ENCODE results near the gene MAGI2. TPM values are rescaled to one million over a fixed set of nuclear protein-coding genes. Genes with fewer than 3 reads are reported as not detected.

MAGI2 gene
- total RNA-seq, 1 donor from 2014 or later = 136 TPM

- DNase-seq (ENCODE audit: low spot score in 2 of 2) (no peak), FAIRE-seq (no peak)
These were observed 684.6 kb downstream of the MAGI2 start for GRCh38 chr7:78768859-78769258.

DNA sequence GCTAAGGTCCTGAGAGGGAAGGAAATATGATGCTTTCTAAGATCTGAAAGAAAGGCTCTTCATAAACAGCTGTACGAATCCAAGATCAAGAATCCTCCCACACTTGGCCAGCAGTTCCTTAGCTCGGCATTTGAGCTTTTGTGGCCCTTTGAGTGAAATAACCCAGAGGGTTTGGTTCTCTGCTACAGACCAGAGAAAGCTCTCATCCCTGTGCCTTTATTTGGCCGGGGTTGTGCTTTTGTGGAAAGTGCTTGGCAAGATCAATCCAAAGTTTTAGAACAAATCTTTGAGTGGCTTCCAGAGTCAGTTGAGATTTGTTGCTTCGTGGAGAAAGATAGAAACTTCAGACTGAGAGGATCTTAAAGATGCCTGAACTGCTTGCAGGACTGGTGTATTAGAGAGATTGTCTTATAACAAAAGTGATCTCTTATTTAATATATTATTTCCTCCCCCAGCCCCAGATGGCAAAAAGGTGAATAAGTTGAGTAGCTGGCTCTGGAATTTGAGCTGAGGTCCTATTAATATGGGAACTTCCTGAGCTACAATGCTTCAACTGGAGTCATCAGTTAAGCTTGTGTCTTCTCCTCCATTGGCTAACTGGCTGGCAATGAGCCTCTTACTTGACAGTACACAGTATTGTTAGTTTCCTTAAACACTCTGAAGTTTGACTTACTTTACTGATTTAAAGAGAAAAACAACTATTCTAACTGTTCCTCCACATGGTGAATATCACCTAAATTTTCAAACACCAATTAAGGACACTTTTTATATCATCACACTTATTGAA, 687.3 kb downstream of the MAGI2 start:
- no peak for DNase-seq (ENCODE audit: low spot score in 2 of 2)
- FAIRE-seq = no peak

DNA sequence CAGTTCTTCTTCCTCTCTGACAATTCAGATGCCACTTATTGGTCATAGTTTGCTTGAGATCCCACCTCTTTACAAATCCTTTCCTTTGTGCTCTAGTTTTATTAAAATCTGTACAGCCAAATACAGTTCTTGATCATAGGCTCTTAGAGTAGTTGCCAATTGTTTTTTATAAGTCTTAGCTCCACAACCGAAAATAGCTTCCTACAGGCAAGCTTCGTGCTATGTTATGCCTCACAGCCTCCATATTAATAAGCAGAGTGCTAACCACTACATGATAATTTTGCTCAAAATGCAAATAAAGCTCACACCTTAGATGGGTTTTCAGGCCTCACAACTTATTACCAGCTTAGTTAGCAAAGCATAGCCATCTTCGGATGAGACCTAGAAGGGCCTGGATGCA, 688.9 kb downstream of the MAGI2 start:
- FAIRE-seq (no peak), DNase-seq (ENCODE audit: low spot score in 2 of 2) (no peak)

DNA sequence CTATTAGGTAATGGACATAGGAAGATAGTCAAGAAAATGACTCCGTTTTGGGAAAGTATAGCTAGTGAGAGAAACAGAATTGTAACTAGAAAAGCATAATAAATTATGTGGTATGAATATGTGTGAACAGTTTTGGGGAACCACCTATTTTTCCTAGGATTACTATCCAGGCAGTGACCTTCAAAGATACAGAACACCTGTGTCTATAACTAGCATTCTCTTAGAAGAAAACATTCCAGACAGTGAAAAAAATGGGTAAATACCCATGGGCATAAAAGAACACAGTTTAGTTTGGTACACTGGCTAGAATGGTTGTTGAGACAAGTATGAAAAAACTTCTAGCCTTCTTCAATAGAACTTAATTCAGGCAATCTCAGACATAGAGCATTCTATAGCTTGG, 690.8 kb downstream of the MAGI2 start:
- no peak for FAIRE-seq
- no peak for DNase-seq (ENCODE audit: low spot score in 2 of 2)

DNA sequence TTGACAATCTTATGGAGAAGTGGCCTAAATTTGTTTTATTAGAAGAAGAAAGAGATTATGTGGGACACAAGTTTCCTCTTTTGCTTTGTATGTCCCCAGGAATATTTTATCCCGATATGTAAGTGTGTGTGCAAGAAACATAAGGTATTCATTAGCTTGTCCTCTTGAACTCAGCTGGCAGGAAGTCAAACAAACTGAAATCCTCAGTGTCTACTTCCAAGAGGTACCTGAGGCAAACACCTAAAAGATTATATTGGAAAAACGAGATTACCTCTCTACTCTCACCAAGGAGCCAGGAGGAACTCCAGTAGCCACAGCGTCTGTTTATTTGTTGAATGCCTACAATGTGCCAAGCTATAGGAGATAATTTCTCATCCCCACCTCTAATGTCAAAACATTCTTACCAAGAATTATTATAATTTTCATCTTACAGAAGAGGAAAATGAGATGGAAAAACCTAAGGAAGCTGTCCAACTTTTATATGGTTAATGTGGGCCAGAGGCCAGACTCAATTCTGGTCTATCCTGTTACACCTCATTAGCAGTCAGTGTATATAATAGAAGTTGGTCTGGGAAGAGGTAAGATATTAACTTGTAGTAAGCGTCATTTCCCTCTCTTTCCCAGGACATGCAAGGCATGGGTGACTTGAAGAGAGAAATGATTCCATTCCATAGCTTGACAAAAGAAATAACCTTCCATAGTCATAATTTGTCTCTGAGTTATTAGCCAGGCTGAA, 692.7 kb downstream of the MAGI2 start:
- DNase-seq (ENCODE audit: low spot score in 2 of 2) (no peak), FAIRE-seq (no peak)

DNA sequence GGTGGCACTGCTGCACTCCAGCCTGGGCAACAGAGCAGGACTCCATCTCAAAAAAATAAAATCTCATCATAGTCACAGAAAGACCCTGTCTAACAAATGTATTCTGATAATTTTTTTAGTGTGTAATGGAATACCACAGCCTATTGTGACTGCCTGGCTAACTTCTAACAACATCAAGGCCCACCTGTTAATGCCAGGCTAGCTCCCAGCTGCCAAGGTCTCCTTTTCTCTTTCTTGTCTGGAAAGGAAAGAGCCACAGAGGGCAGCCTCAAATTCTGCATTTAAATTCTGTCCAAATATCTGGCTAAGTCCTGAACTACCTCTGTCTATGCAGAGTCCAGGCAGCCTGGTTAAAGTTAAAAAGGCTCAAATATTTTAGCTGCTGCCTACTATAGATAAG, 700.9 kb downstream of the MAGI2 start:
- DNase-seq (ENCODE audit: low spot score in 2 of 2) = no peak
- no peak for FAIRE-seq

DNA sequence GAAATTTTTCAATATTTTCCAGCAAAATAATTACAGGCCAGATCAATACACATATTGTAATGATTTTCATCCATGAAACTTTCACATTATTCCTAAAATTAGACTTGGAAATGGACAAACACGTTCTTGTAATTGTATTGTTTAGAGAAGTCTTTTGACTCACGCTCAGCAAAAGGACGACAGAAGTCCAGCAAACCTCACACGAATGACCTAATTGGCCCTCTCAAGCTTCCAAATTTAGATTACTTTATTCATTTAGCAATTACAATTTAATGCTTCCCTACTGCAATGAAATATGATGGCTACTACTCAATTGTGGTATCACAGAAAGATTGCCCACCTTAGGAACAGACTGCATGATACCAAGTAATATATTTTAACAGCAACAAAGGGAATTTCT, 702.2 kb downstream of the MAGI2 start:
- FAIRE-seq (no peak), DNase-seq (ENCODE audit: low spot score in 2 of 2) (no peak)

GRCh38 chr7:78749052-78749746, 704.3 kb downstream of the MAGI2 start:
- no peak for FAIRE-seq
- no peak for DNase-seq (ENCODE audit: low spot score in 2 of 2)

- no peak for DNase-seq (ENCODE audit: low spot score in 2 of 2)
- no peak for FAIRE-seq
These were observed 705.9 kb downstream of the MAGI2 start for GRCh38 chr7:78747592-78747991.

DNA sequence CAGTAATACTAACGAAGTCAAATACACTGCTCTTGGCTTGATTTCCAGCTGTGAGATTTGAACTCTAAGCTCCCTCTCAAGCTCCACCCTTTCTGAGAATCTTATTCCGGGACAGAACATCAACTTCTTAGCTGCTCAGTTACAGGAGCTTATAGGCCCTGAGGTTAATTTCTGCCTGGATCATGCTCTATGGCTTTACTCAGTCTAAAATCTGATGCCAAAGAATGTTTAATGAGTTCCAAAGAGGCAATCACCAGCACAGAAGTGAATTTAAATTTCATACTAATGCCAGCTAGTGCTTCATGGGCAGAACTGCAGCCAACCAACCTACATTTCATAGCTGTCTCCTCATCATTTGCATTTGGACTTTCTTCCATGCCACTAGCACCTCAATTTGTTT, 707.2 kb downstream of the MAGI2 start:
- FAIRE-seq (no peak), DNase-seq (ENCODE audit: low spot score in 2 of 2) (no peak)

GRCh38 chr7:78742694-78743093, 710.8 kb downstream of the MAGI2 start:
- FAIRE-seq = no peak

GRCh38 chr7:78736548-78736947, 716.9 kb downstream of the MAGI2 start:
- DNase-seq (ENCODE audit: low spot score in 2 of 2) (no peak), FAIRE-seq (no peak)

More at GRCh38 chr7:78742694-78743093, 710.8 kb downstream of the MAGI2 start:
- DNase-seq (ENCODE audit: low spot score in 2 of 2) = no peak

DNA sequence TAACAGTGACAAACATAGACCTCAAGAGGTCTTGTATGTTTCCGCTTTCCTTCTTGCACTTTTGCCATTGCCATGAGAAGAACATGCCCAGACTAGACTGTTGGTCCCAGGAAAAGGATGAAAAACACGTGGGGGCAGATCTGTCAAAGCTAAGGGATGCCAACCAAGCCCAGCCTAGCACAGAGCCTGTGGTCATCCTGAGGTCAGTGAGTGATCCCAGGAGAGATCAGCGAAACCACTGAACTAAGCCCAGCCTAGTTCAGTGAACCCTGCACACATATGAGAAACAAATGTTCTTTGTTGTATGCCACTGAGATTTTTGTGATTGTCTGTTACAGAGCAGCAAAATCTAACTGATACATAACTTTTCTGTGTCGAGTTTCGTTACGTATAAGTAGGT, 718.8 kb downstream of the MAGI2 start:
- DNase-seq (ENCODE audit: low spot score in 2 of 2) = no peak
- no peak for FAIRE-seq

- no peak for FAIRE-seq
These were observed 733.4 kb downstream of the MAGI2 start for GRCh38 chr7:78720066-78720465.

GRCh38 chr7:78718212-78718611, 735.3 kb downstream of the MAGI2 start:
- FAIRE-seq (no peak), DNase-seq (ENCODE audit: low spot score in 2 of 2) (no peak)

More at GRCh38 chr7:78720066-78720465, 733.4 kb downstream of the MAGI2 start:
- no peak for DNase-seq (ENCODE audit: low spot score in 2 of 2)

DNA sequence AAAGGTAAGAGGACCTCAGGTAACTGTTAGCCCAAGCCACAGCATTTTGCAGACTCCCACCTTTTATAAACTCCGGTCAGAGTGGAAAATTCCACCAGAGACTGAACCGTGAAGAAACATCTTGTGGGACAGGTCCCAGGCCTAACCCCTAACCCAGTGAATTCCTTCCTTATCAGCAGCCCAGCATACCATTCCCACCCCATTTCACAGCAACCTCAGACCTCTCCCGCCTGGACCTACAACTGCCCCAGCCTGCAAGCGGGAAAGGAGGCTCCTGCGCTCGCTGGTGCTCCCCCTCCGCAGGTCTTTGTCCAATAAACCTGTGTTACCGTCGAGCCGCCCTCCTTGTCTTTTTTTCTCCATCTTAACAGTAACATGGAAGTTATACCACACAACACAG, 736.6 kb downstream of the MAGI2 start:
- FAIRE-seq (no peak), DNase-seq (ENCODE audit: low spot score in 2 of 2) (no peak)

GRCh38 chr7:78714356-78714755, 739.1 kb downstream of the MAGI2 start:
- FAIRE-seq (no peak), DNase-seq (ENCODE audit: low spot score in 2 of 2) (no peak)

DNA sequence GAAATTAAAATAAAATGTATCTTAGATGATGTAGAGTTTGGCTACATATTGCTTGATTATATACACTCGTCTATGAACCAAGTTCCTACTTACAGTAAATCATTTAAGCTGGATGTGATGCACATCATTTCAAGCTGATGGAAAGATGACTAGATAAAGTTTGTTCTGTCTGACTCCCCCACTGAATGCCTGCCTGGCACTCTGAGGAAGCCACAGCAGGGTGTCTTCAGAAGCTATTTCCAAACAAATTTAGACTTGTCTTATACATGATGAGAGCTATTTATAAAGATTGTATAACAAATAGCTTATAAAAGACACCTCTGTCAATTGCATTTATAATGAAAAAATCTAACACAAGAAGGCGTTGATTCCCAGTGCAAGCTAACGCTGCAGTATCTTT, 741.4 kb downstream of the MAGI2 start:
- DNase-seq (ENCODE audit: low spot score in 2 of 2) (no peak), FAIRE-seq (no peak)

DNA sequence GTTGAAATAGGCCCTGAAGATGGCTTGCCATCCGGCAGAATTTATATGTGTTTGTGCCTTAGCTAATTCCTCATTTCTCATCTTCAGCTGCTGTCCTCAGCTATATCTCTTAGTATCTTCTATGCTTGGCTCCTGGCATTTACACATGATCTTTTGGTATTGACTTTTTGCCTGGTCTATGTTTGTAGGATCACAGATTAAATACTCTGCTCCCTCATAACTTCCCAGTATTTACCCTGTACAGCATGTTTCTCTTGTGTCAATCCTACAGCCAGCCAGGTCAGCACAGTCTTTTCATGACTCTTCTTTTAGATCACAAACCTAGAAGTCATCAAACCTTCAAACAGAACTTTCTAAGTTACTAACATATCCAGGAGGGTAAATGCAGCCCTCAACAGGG, 743.8 kb downstream of the MAGI2 start:
- FAIRE-seq (no peak), DNase-seq (ENCODE audit: low spot score in 2 of 2) (no peak)

DNA sequence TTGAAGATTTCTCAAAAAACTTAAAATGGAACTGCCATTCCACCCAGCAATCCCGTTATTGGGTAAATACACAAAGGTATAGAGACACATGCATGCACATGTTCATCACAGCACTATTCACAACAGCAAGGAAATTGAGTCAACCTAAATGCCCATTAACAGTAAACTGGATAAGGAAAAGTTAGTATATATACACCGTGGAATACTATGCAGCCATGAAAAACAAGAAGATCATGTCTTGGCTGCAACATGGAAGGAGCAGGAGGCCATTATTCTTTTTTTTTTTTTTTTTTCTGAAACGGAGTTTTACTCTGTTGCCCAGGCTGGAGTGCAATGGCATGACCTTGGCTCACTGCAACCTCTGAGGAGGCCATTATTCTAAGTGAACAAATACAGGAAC, 749.0 kb downstream of the MAGI2 start:
- FAIRE-seq (no peak), DNase-seq (ENCODE audit: low spot score in 2 of 2) (no peak)

DNA sequence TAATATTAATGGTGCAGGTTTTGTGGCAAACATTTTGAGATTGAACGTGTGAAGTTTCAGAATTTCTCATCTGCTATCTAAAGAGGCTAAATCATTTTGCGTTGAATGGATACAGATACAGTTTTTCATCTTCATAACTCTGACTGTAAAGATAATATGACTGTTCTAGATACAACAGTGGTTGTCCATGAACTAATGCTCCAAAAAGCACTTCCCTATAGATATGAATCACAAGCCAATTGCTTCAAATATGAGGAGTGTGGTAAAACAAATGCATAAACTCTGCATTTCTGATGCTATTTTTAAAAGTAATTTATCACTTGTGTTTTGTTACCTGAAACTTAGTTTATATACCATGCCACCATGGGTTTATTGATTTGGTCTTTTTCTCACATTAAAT, 750.1 kb downstream of the MAGI2 start:
- no peak for DNase-seq (ENCODE audit: low spot score in 2 of 2)
- FAIRE-seq = no peak

Data from frontal cortex (tissue), 4 donors.